Pancreas (tissue), 10 donors: Measurements from ENCODE around the gene MTAP. TPM values are rescaled to one million over a fixed set of nuclear protein-coding genes. Genes with fewer than 3 reads are reported as not detected.

Experiments
- ATAC-seq, 4 donors: fragments of 200-7000 bp; cut with Tn5 transposase; one replicate each; pipeline versions ENCODE4 v1.8.0 to v1.9.1; 2020; ENCODE audit warnings: mild to moderate bottlenecking in 4 of 4, moderate library complexity in 4 of 4
- DNase-seq, 6 donors: peaks; one replicate each; pipeline ENCODE4 v3.0.0-alpha.2; 2020
- FAIRE-seq: peaks from 2 replicates; lab custom pipeline; 2012; peaks lifted over from hg19 to GRCh38; lab: Jason Lieb, UNC
- H3K27ac ChIP-seq, 4 donors: fragments of 200-600 bp; sonication (generic); 1 replicate in 3 of 4; 2 replicates in 1 of 4; pipeline versions ENCODE4 v1.5.0 to v1.8.0; 2020
- H3K27me3 ChIP-seq, 4 donors: fragments of 200-600 bp; one replicate each; pipeline ENCODE4 v1.8.0; 2021
- H3K36me3 ChIP-seq, 3 donors: fragments of 200-600 bp; sonication (generic) in 1 of 3; one replicate each; pipeline versions ENCODE4 v1.5.0 to v1.8.0; 2020 to 2021
- H3K4me1 ChIP-seq, 3 donors: fragments of 200-600 bp; one replicate each; pipeline ENCODE4 v1.8.0; 2021
- H3K4me3 ChIP-seq, 4 donors: fragments of 200-600 bp; sonication (generic) in 2 of 4; one replicate each; pipeline versions ENCODE4 v1.5.0 to v1.8.0; 2020 to 2021
- H3K9me3 ChIP-seq, 4 donors: fragments of 200-600 bp; one replicate each; pipeline ENCODE4 v1.8.0; 2021
- WGBS, 2 donors: extraction: QIAGEN DNeasy Blood & Tissue Kit; methylation state at CpG; one replicate each; pipeline ENCODE4 v1.1.7; 2013; 5-methylcytosine and 5-hydroxymethylcytosine counted together
- intact Hi-C, 3 donors: fragments of 100-400 bp; cut with DNase I; formaldehyde crosslinking; loops; one replicate each; pipeline versions ENCODE4 v1.11.1 to v1.14.2; 2022
- polyA plus RNA-seq, 2 donors: library from polyadenylated mRNA; stranded (reverse); fragments of 200-250 nt; gene quantifications; one replicate each; pipeline ENCODE4 v1.2.3, GENCODE V29; 2013
- total RNA-seq, 6 donors: library from RNA; stranded (reverse); fragmentation: NEBNext Ultra II Directional in 4 of 6; extraction: Animal tissue kit (Norgen Biotek cat#: 25700) in 4 of 6; gene quantifications; one replicate each; pipeline versions ENCODE4 v1.2.1 to v1.2.4, GENCODE V29; 2021 to 2023
- TF ChIP-seq, protein P1 (sequence below), 4 donors: fragments of 200-600 bp; sonication (generic) in 3 of 4; IDR thresholded peaks; one replicate each; pipeline versions ENCODE4 v1.5.0 to v1.8.0; 2021; ENCODE audit warnings: antibody characterized with exemption in 4 of 4
- donor health status: healthy with polysubstance abuse.
- donor health status: DM: no; HTN: no; CAD: no; lungs with moderate emphysema.
- donor health status: DM: no; HTN: no; CAD: no.
- donor health status: control.
- donor health status: control.
- donor health status: Bipolar disorder and iron deficiency.
- donor health status: DM: yes; HTN: yes; CAD: no.
- donor health status: DM: no; HTN: no; CAD: no.
- donor health status: DM: no; HTN: no; CAD: no.
- donor health status: DM: yes; HTN: yes; CAD: no.

Gene MTAP
- total RNA-seq (10 to 100 TPM; 13.3 to 26.7 (median 18.6) TPM), polyA plus RNA-seq (1 to 10 TPM; 4.7 to 6.5 TPM)

- H3K4me3 ChIP-seq, result peak within 1 kb of the TSS; percentile 69 to 80 (median 76)
- no peaks in the 10 kb centered on the region for H3K36me3 ChIP-seq
- TF ChIP-seq, protein P1, sequence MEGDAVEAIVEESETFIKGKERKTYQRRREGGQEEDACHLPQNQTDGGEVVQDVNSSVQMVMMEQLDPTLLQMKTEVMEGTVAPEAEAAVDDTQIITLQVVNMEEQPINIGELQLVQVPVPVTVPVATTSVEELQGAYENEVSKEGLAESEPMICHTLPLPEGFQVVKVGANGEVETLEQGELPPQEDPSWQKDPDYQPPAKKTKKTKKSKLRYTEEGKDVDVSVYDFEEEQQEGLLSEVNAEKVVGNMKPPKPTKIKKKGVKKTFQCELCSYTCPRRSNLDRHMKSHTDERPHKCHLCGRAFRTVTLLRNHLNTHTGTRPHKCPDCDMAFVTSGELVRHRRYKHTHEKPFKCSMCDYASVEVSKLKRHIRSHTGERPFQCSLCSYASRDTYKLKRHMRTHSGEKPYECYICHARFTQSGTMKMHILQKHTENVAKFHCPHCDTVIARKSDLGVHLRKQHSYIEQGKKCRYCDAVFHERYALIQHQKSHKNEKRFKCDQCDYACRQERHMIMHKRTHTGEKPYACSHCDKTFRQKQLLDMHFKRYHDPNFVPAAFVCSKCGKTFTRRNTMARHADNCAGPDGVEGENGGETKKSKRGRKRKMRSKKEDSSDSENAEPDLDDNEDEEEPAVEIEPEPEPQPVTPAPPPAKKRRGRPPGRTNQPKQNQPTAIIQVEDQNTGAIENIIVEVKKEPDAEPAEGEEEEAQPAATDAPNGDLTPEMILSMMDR (IDR thresholded peaks at IDR 0.05), result no peak
- H3K4me1 ChIP-seq, result peaks cover 6 to 18% (median 7%) of the 10 kb centered on the region in 3 donors
- no peaks in the 10 kb centered on the region for H3K9me3 ChIP-seq
- H3K27me3 ChIP-seq, result no peaks in the 10 kb centered on the region
- ATAC-seq (peak; percentile 95 to 98 (median 96)), FAIRE-seq (peak; percentile 82), DNase-seq (peak; percentile 89 to 96 (median 94))
- intact Hi-C loops, result no loop called here
- H3K27ac ChIP-seq, result peak within 1 kb of the TSS; percentile 71 to 88 (median 84)
- 0% methylated on average over 28 to 48 of the region's 48 CpGs for WGBS, 2 donors
Measured at GRCh38 chr9:21802418-21803000, at the start of gene MTAP. Gene MTAP (plus strand): TSS chr9:21802636. CDS start chr9:21802749, 113 bp downstream.

DNA sequence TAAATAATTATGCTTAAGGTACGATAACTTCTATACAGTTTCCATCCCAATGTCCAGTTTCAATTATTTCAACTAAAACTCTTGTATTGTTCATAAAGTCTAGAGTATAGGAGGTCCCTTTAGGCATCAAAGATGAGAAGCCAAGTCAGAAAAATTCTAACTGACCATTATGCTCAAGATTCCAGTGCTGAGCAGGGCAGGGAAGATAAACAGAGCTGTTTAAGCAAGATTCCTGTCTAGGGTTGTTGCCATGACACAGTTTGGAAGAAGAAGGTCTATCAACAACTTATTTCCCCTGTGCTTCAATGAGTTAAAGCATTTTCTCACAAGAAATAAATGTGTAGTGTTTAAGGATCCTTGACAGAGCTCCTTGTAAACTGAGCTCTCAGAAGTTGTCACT, 48.9 kb upstream of the MTAP start:
- WGBS, 2 donors, result 79 to 89% methylated on average over 1 of the region's 1 CpG
- intact Hi-C loops, result no loop called here

DNA sequence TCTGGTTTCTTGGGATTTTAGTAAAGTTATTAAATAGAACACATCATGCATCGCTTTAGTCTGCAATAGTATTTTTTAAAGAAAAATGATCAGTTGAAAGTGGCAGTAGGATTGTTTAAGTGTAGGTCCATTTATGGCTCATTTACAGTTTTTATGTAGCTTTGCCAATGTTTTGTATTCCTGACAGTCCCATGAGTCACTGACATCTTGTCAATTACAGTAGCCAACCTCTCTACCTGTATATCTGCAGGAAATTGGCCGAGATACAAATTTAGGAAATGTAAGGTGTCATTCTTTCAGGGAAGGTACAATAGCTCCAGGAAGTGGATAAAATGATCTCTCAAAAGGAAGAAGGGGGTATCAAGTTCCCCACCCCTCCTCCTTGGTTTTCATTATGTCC, 47.7 kb upstream of the MTAP start:
- Histone ChIP-seq H3K27me3 (no peaks in the 10 kb centered on the region), H3K4me1 (no peaks in the 10 kb centered on the region), H3K4me3 (no peak overlapping the region), H3K36me3 (no peaks in the 10 kb centered on the region), H3K9me3 (no peaks in the 10 kb centered on the region), H3K27ac (no peak overlapping the region)
- DNase-seq (no peak), ATAC-seq (no peak), FAIRE-seq (no peak)
- intact Hi-C loops, result no loop called here
- TF ChIP-seq, protein P1 (IDR thresholded peaks at IDR 0.05), result no peak
- 55 to 58% methylated on average over 2 of the region's 2 CpGs for WGBS, 2 donors

More for the DNA sequence above, 48.9 kb upstream of the MTAP start:
- Histone ChIP-seq H3K36me3 (no peaks in the 10 kb centered on the region), H3K4me3 (no peak overlapping the region), H3K27ac (no peak overlapping the region), H3K4me1 (no peaks in the 10 kb centered on the region), H3K9me3 (no peaks in the 10 kb centered on the region), H3K27me3 (no peaks in the 10 kb centered on the region)
- TF ChIP-seq, protein P1 (IDR thresholded peaks at IDR 0.05), result no peak
- ATAC-seq (no peak), FAIRE-seq (no peak), DNase-seq (no peak)

DNA sequence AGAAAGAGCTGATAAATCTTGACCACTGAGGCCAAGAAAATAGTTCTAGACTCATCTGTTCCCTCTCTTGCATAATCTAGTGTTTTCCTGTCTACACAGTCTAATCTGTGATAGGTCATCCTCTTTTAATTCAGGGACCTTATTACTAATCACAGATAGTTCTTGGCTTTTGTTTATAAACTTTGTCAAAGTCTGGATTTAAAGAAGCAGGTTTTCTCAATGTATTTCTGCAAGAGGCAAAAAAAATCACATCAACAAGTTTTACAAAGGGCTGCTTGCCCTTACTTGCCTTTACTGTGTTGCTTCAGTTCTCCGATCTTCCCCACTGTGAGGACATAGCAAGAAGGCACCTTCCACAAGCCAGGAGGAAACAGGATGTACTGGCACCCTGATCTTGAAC, 43.9 kb upstream of the MTAP start:
- H3K27ac ChIP-seq, result no peak overlapping the region
- no peak for ATAC-seq
- WGBS, 2 donors, result 82 to 91% methylated on average over 1 of the region's 1 CpG
- intact Hi-C loops, result no loop called here
- H3K9me3 ChIP-seq, result no peaks in the 10 kb centered on the region
- H3K4me3 ChIP-seq, result no peak overlapping the region
- TF ChIP-seq, protein P1 (IDR thresholded peaks at IDR 0.05), result no peak
- no peak for FAIRE-seq
- H3K36me3 ChIP-seq, result no peaks in the 10 kb centered on the region
- no peaks in the 10 kb centered on the region for H3K4me1 ChIP-seq
- DNase-seq, result no peak
- H3K27me3 ChIP-seq, result no peaks in the 10 kb centered on the region

GRCh38 chr9:21761309-21761901, 41.0 kb upstream of the MTAP start:
- TF ChIP-seq, protein P1 (IDR thresholded peaks at IDR 0.05), result no peak
- Histone ChIP-seq H3K36me3 (no peaks in the 10 kb centered on the region), H3K9me3 (no peaks in the 10 kb centered on the region), H3K27me3 (no peaks in the 10 kb centered on the region), H3K4me1 (no peaks in the 10 kb centered on the region), H3K4me3 (no peak overlapping the region), H3K27ac (no peak overlapping the region)
- DNase-seq (no peak), FAIRE-seq (no peak), ATAC-seq (no peak)
- WGBS, 2 donors, result 39 to 40% methylated on average over 4 of the region's 4 CpGs
- intact Hi-C loops, result no loop called here
